GM23338 (cell line): ENCODE data around the gene SOX30. TPM values are rescaled to one million over a fixed set of nuclear protein-coding genes. Genes with fewer than 3 reads are reported as not detected.

Source experiments
- ATAC-seq: fragments of 200-7000 bp; cut with Tn5 transposase; 3 replicates; pipeline ENCODE4 v1.9.1; 2020
- DNase-seq: peaks from one replicate; pipeline ENCODE4 v3.0.0-alpha.2; 2015; ENCODE audit warnings: low spot score
- H2AFZ ChIP-seq: fragments of 200-600 bp; sonication (generic); 2 replicates; pipeline ENCODE4 v1.8.0; 2016; ENCODE audit warnings: antibody characterized with exemption, mild to moderate bottlenecking, moderate library complexity
- H3F3A ChIP-seq: fragments of 200-600 bp; sonication (generic); replicated peaks from 2 replicates; pipeline ENCODE4 v1.8.0; 2017; ENCODE audit warnings: antibody characterized with exemption, mixed run types, low read depth
- H3K27ac ChIP-seq: fragments of 200-600 bp; sonication (generic); 2 replicates; pipeline ENCODE4 v1.6.1; 2016; ENCODE audit warnings: low read depth
- H3K27me3 ChIP-seq: fragments of 200-600 bp; sonication (generic); 2 replicates; pipeline ENCODE4 v1.8.0; 2016; ENCODE audit warnings: mild to moderate bottlenecking, mixed run types, moderate library complexity; ENCODE audit not compliant: insufficient read depth
- H3K36me3 ChIP-seq: fragments of 200-600 bp; sonication (generic); 2 replicates; pipeline ENCODE4 v1.8.0; 2016; ENCODE audit warnings: mild to moderate bottlenecking; ENCODE audit not compliant: insufficient read depth
- H3K4me1 ChIP-seq: fragments of 200-600 bp; sonication (generic); 2 replicates; pipeline ENCODE4 v1.8.0; 2016; ENCODE audit warnings: mild to moderate bottlenecking, moderate library complexity; ENCODE audit not compliant: insufficient read depth
- H3K4me2 ChIP-seq: fragments of 200-600 bp; sonication (generic); 2 replicates; pipeline ENCODE4 v1.7.1; 2017; ENCODE audit warnings: mixed run types
- H3K4me3 ChIP-seq: fragments of 200-600 bp; sonication (generic); 2 replicates; pipeline ENCODE4 v1.6.1; 2016; ENCODE audit warnings: mixed run types
- H3K79me2 ChIP-seq: fragments of 200-600 bp; sonication (generic); replicated peaks from 2 replicates; pipeline ENCODE4 v1.8.0; 2017; ENCODE audit warnings: mild to moderate bottlenecking; ENCODE audit not compliant: insufficient read depth
- H3K9me2 ChIP-seq: fragments of 200-600 bp; sonication (generic); 2 replicates; pipeline ENCODE4 v1.8.0; 2017; ENCODE audit not compliant: insufficient read depth
- H4K20me1 ChIP-seq: fragments of 200-600 bp; sonication (generic); replicated peaks from 2 replicates; pipeline ENCODE4 v1.8.0; 2017; ENCODE audit warnings: mild to moderate bottlenecking; ENCODE audit not compliant: insufficient read depth
- H3K27ac Mint-ChIP-seq: 2 replicates; pipeline ENCODE4 v1.8.0; 2020; ENCODE audit warnings: inconsistent platforms, mild to moderate bottlenecking, moderate library complexity, mixed read lengths
- H3K27me3 Mint-ChIP-seq: 3 replicates; pipeline ENCODE4 v1.8.0; 2022; ENCODE audit warnings: low read depth, mild to moderate bottlenecking, moderate library complexity, mixed read lengths, inconsistent platforms; ENCODE audit not compliant: insufficient read depth, poor library complexity
- H3K36me3 Mint-ChIP-seq: 3 replicates; pipeline ENCODE4 v1.8.0; 2021; ENCODE audit warnings: low read depth, mild to moderate bottlenecking, inconsistent platforms, moderate library complexity, mixed read lengths
- H3K4me1 Mint-ChIP-seq: 3 replicates; pipeline ENCODE4 v1.8.0; 2020; ENCODE audit warnings: mild to moderate bottlenecking, inconsistent platforms, mixed read lengths
- H3K4me3 Mint-ChIP-seq: 3 replicates; pipeline ENCODE4 v1.8.0; 2021; ENCODE audit warnings: moderate library complexity, mild to moderate bottlenecking, inconsistent platforms, mixed read lengths
- H3K9me3 Mint-ChIP-seq: 3 replicates; pipeline ENCODE4 v1.8.0; 2020; ENCODE audit warnings: moderate library complexity, mild to moderate bottlenecking, inconsistent platforms, mixed read lengths
- POLR2AphosphoS5 ChIP-seq: IDR thresholded peaks from 2 replicates; pipeline ENCODE4 v1.6.1; 2016; ENCODE audit warnings: antibody characterized with exemption, low read depth
- ZNF114 ChIP-seq: fragments of 250-450 bp; sonication (Bioruptor Pico); IDR thresholded peaks from 2 replicates; pipeline ENCODE4 v1.5.0; 2020; ENCODE audit warnings: mild to moderate bottlenecking, moderate library complexity
- ZNF331 ChIP-seq: fragments of 250-450 bp; sonication (Bioruptor Pico); IDR thresholded peaks from 2 replicates; pipeline ENCODE4 v1.5.0; 2020; ENCODE audit warnings: low read depth, mild to moderate bottlenecking, moderate library complexity
- polyA plus RNA-seq: library from polyadenylated mRNA; unstranded; fragments of >200 nt; fragmentation: Nextera tagmentation; extraction: Ambion mirVana; gene quantifications from 2 replicates; pipeline ENCODE4 v1.2.1, GENCODE V29; 2016
- small RNA-seq: library from RNA; depleted of rRNA; stranded (forward); fragments of <200 nt; gene quantifications from one replicate; pipeline ENCODE3, GENCODE V24; 2014; ENCODE audit warnings: low replicate concordance
- total RNA-seq: library from RNA; depleted of rRNA; stranded (reverse); fragments of >200 nt; shearing (Covaris generic); gene quantifications from 2 replicates; pipeline ENCODE4 v1.2.3, GENCODE V29; 2014; rRNA removed

Gene SOX30
- total and polyA plus RNA-seq, 2 experiments from 2014 or later: 0.47 to 1.3 TPM

- H3K27ac Mint-ChIP-seq: no peak overlapping the region
- Histone ChIP-seq H3F3A (no peaks in the 10 kb centered on the region), H3K4me2 (peak overlapping the region; percentile 94), H3K79me2 (peaks cover 23% of the 10 kb centered on the region; the same call in 1 of the 2 replicates), H3K9me2 (no peaks in the 10 kb centered on the region), H3K27ac (no peak overlapping the region), H3K4me1 (peaks cover 16% of the 10 kb centered on the region), H3K4me3 (no peak overlapping the region; the same call in 1 of the 2 replicates), H3K36me3 (no peaks in the 10 kb centered on the region), H2AFZ (no peak overlapping the region), H3K27me3 (peaks cover 24% of the 10 kb centered on the region), H4K20me1 (no peaks in the 10 kb centered on the region)
- no peak overlapping the region for H3K4me3 Mint-ChIP-seq
- no peaks in the 10 kb centered on the region for H3K36me3 Mint-ChIP-seq
- TF ChIP-seq ZNF331 (no peak), POLR2AphosphoS5 (no peak), ZNF114 (CRISPR knock-in tag) (no peak)
- peaks cover 19% of the 10 kb centered on the region for H3K4me1 Mint-ChIP-seq
- no peak for DNase-seq
- H3K9me3 Mint-ChIP-seq: no peaks in the 10 kb centered on the region
- peaks cover 13% of the 10 kb centered on the region for H3K27me3 Mint-ChIP-seq
- no peak for ATAC-seq
These were observed 75.6 kb downstream of the SOX30 start for GRCh38 chr5:157576678-157577077.

Small RNA genes within 50 kb of the gene (small RNA-seq; reads per million reads assigned to genes)
- gene RNU6-390P: not detected

Other genes starting within 250 kb of the SOX30 start
- 0.21 and 0.27 TPM in 2 replicates for gene NIPAL4, start 192.2 kb downstream of the SOX30 start, total RNA-seq
- 0.10 TPM in 1 of 2 replicates, not detected in the other for gene NIPAL4, start 192.2 kb downstream of the SOX30 start, polyA plus RNA-seq
- 13.2 and 13.3 TPM in 2 replicates for gene ADAM19, start 76.7 kb downstream of the SOX30 start, total RNA-seq
- 9.1 and 10.0 TPM in 2 replicates for gene ADAM19, start 76.7 kb downstream of the SOX30 start, polyA plus RNA-seq
- not detected in 2 replicates for gene C5orf52, start 19.1 kb upstream of the SOX30 start, total RNA-seq
- gene C5orf52, start 19.1 kb upstream of the SOX30 start, polyA plus RNA-seq: not detected in 2 replicates
- gene THG1L, start 79.0 kb upstream of the SOX30 start, total RNA-seq: 11.8 and 12.2 TPM in 2 replicates
- 13.8 and 15.9 TPM in 2 replicates for gene THG1L, start 79.0 kb upstream of the SOX30 start, polyA plus RNA-seq
- 3.8 and 3.9 TPM in 2 replicates for gene LSM11, start 91.3 kb upstream of the SOX30 start, total RNA-seq
- gene LSM11, start 91.3 kb upstream of the SOX30 start, polyA plus RNA-seq: 1.2 TPM in 2 replicates
- 82.1 and 101 TPM in 2 replicates for gene CLINT1, start 206.7 kb upstream of the SOX30 start, total RNA-seq
- gene CLINT1, start 206.7 kb upstream of the SOX30 start, polyA plus RNA-seq: 66.3 and 71.7 TPM in 2 replicates